Measurements from ENCODE around the gene ELOVL2. TPM values are rescaled to one million over a fixed set of nuclear protein-coding genes. Genes with fewer than 3 reads are reported as not detected.
"Not testable (repeated sequence)": the region's sequence is repeated elsewhere in the genome, so short reads cannot be mapped to it uniquely, and the experiment has no call there.

Gene ELOVL2
- total RNA-seq, 4 donors from 2014 or later, result 0.07 TPM; not detected in 3

DNA sequence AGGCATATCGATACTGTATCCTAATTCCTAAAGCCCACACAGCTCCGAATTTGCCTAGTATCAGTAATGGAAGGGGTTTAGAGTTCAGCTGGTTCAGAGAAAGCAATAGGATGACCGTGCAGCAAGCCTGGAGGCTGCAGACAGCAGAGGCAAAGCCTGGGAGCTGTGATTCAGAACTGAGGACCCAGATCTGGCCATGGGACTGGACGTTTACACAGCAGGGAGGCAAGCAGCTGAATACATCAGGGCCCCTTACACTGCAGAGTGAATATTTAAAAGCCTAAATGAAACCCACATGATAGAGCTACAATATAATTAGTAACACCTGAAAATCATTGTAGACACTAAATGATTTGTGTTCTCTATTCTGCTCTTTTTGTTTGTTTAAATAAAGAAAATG, 38.0 kb downstream of the ELOVL2 start:
- intact Hi-C loops (cut with DNase I; ENCODE audit: low total_unique reads), result no loop called here
- no peak for TF ChIP-seq POLR2A (IDR thresholded peaks at IDR 0.05)
- TF ChIP-seq, protein P1, sequence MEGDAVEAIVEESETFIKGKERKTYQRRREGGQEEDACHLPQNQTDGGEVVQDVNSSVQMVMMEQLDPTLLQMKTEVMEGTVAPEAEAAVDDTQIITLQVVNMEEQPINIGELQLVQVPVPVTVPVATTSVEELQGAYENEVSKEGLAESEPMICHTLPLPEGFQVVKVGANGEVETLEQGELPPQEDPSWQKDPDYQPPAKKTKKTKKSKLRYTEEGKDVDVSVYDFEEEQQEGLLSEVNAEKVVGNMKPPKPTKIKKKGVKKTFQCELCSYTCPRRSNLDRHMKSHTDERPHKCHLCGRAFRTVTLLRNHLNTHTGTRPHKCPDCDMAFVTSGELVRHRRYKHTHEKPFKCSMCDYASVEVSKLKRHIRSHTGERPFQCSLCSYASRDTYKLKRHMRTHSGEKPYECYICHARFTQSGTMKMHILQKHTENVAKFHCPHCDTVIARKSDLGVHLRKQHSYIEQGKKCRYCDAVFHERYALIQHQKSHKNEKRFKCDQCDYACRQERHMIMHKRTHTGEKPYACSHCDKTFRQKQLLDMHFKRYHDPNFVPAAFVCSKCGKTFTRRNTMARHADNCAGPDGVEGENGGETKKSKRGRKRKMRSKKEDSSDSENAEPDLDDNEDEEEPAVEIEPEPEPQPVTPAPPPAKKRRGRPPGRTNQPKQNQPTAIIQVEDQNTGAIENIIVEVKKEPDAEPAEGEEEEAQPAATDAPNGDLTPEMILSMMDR (IDR thresholded peaks at IDR 0.05), result no peak
- WGBS, 2 donors, result 77% methylated on average over 4 of the region's 4 CpGs

DNA sequence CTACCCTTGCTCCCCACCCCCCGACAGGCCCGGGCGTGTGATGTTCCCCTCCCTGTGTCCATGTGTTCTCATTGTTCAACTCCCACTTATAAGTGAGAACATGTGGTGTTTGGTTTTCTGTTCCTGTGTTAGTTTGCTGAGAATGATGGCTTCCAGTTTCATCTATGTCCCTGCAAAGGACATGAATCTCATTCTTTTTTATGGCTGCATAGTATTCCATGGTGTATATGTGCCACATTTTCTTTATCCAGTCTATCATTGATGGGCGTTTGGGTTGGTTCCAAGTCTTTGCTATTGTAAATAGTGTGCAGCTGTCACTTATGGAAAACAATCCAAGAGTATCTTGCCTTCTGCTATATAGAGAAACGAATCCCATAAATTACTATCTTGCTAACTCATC, 40.8 kb downstream of the ELOVL2 start:
- WGBS, 2 donors, result 85 to 86% methylated on average over 5 of the region's 5 CpGs
- DNase-seq (ENCODE audit: low spot score in 2 of 2); intact Hi-C loops (cut with DNase I; ENCODE audit: low total_unique reads); H3K4me3 ChIP-seq (ENCODE audit: low read depth, poor library complexity, severe bottlenecking): not testable (repeated sequence)

More for the DNA sequence above, 38.0 kb downstream of the ELOVL2 start:
- no peak overlapping the region for H3K4me3 ChIP-seq (ENCODE audit: low read depth, poor library complexity, severe bottlenecking)
- no peak for DNase-seq (ENCODE audit: low spot score in 2 of 2)

DNA sequence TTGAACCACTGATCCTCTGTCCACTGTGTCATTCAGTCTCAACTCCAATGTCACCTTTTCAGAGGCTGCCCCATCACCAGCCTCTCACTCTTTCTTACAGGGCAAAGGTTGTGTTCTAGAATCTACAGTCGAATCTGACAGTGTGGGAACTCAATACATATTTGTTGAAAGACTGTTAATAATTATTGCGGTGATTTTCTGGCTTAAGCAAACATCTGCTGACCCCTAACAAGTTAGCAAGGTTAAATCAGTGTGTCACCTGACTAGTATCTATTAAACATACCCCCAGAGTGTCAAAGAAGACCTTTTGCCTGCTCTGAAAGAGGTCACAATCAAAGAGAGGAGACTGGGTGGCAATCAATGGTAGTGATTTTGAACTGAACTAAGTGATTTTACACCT, 41.9 kb downstream of the ELOVL2 start:
- TF ChIP-seq, protein P1 (IDR thresholded peaks at IDR 0.05), result no peak
- no peak for TF ChIP-seq POLR2A (IDR thresholded peaks at IDR 0.05)
- intact Hi-C loops (cut with DNase I; ENCODE audit: low total_unique reads), result no loop called here
- H3K4me3 ChIP-seq (ENCODE audit: low read depth, poor library complexity, severe bottlenecking), result no peak overlapping the region
- no peak for DNase-seq (ENCODE audit: low spot score in 2 of 2)
- 56 to 95% methylated on average over 2 of the region's 2 CpGs for WGBS, 2 donors

DNA sequence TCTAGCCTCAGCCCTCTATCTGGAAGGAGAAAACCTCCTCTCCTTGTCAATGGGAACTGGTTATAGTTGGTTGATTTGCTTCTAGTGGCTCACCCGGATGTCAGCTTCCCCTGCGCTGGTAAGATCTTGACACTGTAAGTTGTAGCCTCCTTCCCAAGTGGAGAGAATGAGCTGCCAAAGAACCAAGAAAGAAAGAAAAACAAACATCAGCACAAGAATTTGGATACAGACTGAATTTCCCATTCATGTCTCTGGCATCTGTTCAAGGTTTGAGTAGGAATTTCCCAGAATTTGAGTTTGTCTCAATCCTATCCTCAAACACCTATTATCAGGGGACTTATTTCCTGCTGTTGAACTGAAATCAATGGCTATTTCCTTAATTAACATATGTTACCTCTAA, 44.1 kb downstream of the ELOVL2 start:
- 53% methylated on average over 2 of the region's 2 CpGs for WGBS, 2 donors
- DNase-seq (ENCODE audit: low spot score in 2 of 2), result no peak
- TF ChIP-seq POLR2A (IDR thresholded peaks at IDR 0.05), result no peak
- TF ChIP-seq, protein P1 (IDR thresholded peaks at IDR 0.05), result no peak
- no peak overlapping the region for H3K4me3 ChIP-seq (ENCODE audit: low read depth, poor library complexity, severe bottlenecking)
- intact Hi-C loops (cut with DNase I; ENCODE audit: low total_unique reads), result no loop called here

DNA sequence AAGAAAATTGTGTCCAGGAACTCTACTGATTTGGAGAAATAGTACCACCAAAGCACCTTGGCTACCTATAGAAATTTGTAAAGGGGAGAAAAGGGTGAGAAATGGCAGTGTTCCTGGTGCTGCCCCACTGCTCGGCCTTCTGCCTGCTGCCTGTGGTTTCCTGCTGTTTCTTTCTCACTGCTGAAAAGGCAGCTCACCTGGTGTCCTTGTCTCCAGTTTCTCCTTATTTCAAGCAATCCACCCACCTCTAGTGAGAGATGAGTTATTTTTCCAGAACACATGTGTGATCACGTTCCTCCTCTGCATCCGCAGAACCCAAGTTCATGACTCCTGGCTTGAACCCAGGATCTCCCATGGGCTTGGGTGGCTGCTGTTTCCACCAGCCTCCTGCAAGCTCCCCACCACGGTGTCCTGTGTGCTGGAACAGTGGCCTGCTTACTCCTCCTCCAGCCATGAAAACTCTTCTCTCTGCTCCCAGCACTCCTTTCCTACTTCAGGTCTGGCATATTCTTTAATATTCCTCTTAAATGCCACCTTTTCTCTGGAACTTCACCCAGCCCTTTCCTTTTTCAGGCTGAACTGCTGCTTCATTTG, 48.9 kb downstream of the ELOVL2 start:
- intact Hi-C loops (cut with DNase I; ENCODE audit: low total_unique reads), result no loop called here
- 64 to 78% methylated on average over 4 of the region's 4 CpGs for WGBS, 2 donors

DNA sequence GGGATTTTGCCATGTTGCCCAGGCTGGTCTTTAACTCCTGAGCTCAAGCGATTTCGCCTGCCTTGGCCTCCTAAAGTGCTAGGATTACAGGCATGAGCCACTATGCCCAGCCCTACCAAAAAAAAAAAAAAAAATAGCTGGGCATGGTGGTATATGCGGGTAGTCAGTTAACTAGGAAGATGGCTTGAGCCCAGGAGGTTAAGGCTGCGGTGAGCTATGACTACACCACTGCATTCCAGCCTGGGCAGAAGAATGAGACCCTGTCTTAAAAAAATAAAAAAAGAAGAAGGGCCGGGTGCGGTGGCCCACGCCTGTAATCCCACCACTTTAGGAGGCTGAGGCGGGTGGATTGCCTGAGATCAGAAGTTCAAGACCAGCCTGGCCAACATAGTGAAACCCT, 50.2 kb downstream of the ELOVL2 start:
- TF ChIP-seq POLR2A (IDR thresholded peaks at IDR 0.05), result no peak
- TF ChIP-seq, protein P1 (IDR thresholded peaks at IDR 0.05), result no peak
- no peak for DNase-seq (ENCODE audit: low spot score in 2 of 2)
- H3K4me3 ChIP-seq (ENCODE audit: low read depth, poor library complexity, severe bottlenecking), result no peak overlapping the region
- WGBS, 2 donors, result 95 to 96% methylated on average over 8 of the region's 8 CpGs
- intact Hi-C loops (cut with DNase I; ENCODE audit: low total_unique reads), result no loop called here

More for the DNA sequence above, 48.9 kb downstream of the ELOVL2 start:
- no peak for TF ChIP-seq POLR2A (IDR thresholded peaks at IDR 0.05)
- TF ChIP-seq, protein P1 (IDR thresholded peaks at IDR 0.05), result no peak
- H3K4me3 ChIP-seq (ENCODE audit: low read depth, poor library complexity, severe bottlenecking), result no peak overlapping the region
- DNase-seq (ENCODE audit: low spot score in 2 of 2), result no peak
